H4 (cell line): Measurements from ENCODE around the gene DNMT1. TPM values are rescaled to one million over a fixed set of nuclear protein-coding genes. Genes with fewer than 3 reads are reported as not detected.
A peak's percentile ranks its signal among the peaks of the same experiment; 100 is the strongest.

Experiments
- DNase-seq: peaks from one replicate; pipeline ENCODE4 v3.0.0-alpha.2; 2015; ENCODE audit warnings: low spot score
- total RNA-seq: library from RNA; depleted of rRNA; stranded (reverse); fragments of >200 nt; shearing (Covaris generic); gene quantifications from 2 replicates; pipeline ENCODE4 v1.2.3, GENCODE V29; 2014

The DNMT1 gene
- total RNA-seq, 1 experiment from 2014 or later, result 102 TPM

DNA sequence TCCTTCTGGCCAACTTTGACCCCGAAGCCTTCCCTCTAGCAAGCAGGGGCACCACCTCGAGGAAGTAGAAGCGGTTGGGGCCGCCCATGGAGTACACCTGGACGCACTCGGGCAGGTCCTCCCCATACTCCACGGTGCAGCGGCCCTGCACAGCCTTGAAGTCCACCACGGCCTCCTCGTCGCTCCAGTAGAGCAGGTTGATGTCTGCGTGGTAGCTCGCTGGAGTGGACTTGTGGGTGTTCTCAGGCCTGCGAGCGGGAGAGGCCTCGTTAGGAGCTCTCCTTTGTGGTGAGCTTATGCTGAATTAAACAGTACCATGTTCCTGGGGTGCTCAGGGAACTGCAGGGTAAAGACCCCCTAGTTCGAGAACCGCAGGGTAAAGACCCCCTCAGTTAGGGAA, 52.8 kb downstream of the DNMT1 start:
- no peak for DNase-seq

- DNase-seq, result no peak
Measured at GRCh38 chr19:10141479-10141878, 53.3 kb downstream of the DNMT1 start.

- no peak for DNase-seq
Measured at GRCh38 chr19:10139952-10140351, 54.8 kb downstream of the DNMT1 start.

- DNase-seq, result no peak
Measured at GRCh38 chr19:10138879-10139795, 55.6 kb downstream of the DNMT1 start.

DNA sequence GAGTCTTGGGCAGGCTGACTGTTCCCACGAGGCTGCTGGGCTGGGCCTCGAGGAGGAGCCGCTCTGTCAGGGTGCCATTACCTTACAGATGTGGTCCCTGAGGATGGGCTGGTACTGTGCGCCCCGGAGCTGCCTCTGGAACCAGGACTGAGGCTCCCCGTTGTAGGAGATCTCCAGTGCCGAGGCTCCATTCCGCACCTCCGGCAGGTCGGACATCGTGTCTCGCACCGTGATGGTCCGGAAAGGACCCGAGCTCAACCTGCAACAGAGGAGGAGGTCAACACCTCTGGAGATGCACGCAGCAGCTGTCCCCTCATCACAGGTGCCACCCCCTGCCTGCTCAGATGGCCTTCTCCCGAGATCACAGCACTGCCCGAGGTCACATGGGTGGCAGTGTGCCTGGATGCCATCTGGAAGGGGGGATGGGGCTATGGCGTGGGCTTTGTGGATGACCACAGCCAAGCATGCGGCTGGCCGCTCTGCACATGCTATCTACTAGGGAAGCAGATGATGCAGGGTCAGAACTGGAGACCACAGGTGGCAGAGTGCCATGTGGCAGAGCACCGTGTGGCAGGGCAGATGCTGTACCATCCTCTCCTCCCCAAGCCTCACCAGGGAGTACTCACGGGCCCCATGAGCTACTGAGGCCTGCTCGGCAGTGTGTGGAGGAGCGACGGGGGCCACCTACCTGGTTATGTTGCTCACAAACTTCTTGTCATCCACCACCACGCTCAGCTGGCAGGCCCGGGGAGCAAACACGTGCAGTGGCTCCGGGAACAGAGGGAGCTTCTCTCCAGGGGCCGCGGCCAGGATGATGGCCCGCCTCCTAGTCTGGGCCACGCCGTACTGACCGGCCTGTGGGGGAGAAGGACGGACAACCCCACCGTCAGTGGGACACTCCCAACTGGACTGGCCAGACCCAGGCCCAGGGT, 56.7 kb downstream of the DNMT1 start:
- no peak for DNase-seq

DNA sequence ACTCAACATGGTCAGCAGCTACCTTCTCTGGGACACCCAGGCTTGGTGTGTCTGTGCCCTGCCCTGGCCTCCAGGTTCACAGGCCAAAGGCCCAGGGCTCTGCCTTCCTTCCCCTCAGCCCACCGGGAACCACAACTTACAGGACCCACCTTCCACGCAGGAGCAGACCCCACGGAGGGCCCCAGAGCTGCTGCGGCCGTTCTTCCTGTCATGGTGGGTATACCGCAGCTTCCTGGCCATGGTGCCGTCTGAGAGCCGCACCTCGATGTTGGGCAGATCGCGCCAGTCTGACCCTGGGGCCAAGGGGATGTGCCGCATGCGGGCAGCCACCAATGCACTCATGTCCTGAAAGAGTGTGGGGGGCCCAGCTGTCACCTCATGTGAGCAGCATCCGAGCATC, 57.8 kb downstream of the DNMT1 start:
- no peak for DNase-seq

- DNase-seq, result no peak
Measured at GRCh38 chr19:10135551-10136334, 59.0 kb downstream of the DNMT1 start.

DNA sequence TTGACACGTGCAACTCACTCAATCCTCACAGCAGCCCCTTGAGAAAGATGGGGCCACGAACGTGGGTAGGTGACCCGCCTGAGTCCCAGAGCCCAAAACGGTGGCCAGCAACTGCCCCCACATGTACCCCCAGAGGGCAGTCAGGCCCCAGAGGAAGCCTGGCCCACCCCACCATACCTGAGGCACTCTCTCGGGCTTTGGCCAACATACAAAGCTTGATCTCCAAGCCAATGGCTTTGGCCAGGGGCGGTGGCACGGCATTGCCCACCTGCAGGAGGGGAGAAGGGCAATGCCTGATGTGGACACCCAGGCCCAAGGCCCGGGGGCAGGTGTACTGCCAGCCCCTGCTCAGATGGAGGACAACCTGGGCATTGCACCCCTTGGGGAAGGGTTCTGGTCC, 60.7 kb downstream of the DNMT1 start:
- DNase-seq, result no peak

- no peak for DNase-seq
Measured at GRCh38 chr19:10133596-10133995, 61.2 kb downstream of the DNMT1 start.

DNA sequence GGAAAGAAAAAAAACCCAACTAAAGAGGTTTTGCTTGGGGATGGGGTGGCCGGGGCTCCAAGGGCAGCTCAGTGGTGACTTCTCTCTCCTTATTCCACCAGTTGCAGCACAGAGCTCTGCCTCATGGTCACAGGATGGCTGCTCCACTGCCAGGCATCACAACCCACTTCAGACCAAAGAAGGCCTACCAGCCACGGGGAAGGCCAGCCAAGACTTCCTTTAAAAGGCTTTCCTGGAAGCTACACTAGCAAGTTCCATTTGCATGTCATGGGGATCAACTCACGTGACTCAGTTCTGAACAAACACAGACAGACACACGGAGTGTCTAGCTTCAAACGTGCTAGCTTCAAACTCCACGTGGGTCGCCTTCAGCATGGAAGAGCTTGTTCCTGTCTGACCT, 61.8 kb downstream of the DNMT1 start:
- DNase-seq, result no peak

DNA sequence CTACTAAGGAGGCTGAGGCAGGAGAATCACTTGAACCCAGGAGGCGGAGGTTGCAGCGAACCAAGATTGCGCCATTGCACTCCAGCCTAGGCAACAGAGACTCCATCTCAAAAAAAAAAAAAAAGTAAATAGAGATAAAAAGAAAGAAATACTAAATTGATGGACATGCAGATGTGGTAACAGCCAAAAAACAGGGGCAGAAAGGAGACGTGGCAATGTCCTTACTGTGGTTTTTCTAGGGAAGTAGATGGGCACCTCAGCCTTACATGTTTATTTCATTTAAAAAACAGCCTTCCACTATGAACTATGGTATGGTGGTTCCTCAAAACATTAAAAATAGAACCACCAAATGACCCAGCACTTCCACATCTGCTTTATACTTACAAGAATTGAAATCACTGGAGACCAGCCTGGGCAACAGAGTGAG, 68.5 kb downstream of the DNMT1 start:
- DNase-seq, result no peak

- DNase-seq, result no peak
Measured at GRCh38 chr19:10124429-10124828, 70.3 kb downstream of the DNMT1 start.

DNA sequence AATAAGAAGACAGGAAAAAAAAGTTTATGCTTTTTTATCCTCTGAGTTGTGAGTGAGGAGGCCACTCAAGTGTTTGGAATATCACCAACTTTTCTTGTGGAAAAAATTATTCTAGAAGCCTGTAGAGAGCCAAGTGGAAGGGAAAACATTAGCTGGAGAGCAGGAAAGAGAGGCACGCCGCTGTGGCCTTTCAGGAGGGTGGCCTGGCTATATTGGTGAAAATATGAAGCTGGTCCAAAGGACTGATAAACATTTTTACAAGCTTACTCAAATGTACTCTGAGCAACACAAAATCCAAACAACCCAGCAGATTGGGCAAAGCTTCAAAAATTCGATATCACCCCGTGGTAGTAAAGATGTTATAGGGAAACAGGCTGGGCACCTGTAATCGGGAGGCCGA, 72.7 kb downstream of the DNMT1 start:
- DNase-seq, result no peak

DNA sequence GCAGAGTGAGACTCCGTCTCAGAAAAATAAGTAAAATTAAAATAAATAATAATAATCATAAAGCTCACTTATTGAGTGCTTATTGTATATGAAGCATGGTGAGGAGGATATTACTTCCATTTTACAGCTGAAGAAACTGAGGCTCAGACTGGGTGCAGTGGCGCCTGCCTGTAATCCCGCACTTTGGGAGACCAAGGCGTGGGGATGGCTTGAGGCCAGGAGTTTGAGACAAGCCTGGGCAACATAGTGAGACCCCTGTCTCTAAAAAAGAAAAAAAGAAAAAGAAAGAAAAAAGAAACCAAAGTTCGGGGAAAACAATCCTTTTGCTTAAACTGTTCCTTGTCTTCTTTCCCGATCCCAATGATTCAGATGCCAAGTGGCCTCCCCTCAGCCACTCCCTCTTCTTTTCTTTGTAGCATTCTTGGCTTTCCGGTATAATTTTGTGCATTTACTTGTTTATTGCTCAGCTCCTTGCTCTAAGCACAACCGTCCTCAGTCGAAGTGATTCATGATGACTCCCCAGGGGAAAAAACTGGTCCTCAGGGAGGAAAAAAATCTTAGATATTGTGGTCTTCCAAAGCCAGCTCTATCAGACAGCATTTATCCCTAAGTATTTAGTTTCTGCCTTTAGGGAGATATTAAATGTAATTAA, 74.1 kb downstream of the DNMT1 start:
- no peak for DNase-seq

DNA sequence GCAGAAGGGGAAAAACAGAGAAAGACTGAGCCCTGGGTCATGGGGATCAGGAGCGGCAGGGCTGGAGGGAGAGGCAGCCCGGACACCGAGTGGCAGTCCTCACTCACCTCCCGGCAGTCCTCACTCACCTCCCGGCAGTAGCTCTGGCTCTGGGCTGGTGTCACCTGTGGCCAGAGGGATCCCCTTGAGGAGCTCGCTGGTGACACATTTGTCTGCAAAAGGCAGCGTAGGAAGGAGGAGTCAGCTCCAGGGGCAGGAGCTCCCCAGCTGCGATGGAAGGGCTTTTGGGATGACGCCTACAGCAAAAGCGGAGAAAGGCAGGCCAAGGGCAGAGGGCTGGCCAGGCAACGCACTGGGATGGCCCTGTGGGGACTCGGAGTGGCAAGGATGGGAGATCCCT, 75.8 kb downstream of the DNMT1 start:
- no peak for DNase-seq

- DNase-seq, result no peak
Measured at GRCh38 chr19:10116866-10117616, 77.7 kb downstream of the DNMT1 start.

DNA sequence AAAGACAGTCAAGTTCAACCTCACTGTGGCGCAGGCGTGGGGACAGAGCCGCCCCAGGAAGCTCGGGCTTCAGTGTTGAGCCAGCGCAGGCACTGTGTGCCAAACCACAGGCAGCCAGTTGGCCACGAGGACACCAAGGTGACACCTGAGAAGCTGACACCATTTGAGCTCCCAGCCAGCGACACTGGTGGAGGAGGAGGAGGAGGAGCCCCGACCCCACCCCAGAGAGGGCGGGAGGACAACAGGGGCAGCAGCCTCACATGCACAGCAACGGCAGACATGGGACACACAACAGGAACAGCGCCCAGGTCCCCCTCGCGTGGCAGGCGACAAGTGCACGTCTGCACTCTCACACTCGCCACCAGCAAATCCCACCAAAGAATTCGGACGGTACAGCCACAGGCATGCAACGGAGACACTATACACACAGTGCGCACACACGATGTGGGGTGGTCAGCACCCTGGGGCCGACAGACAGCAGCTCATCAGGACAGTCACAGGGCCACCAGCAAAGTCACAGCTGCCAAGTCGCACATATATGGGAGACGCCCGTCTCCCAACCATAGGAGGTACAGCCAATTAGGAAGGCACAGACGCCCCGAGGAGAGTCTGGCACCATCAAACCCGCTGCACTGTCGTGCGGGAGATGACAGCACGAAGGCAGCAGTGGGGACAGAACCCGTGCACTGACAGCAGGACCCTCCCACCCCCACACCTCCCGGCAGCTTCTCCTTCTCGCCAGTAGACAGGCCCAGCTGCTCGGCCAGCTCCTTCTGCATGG, 78.5 kb downstream of the DNMT1 start:
- DNase-seq, result peak; percentile 43

- DNase-seq, result no peak
Measured at GRCh38 chr19:10115392-10116084, 79.2 kb downstream of the DNMT1 start.
